ENCODE results near the gene C22orf23.

- TF ChIP-seq ESRRA (IDR thresholded peaks at IDR 0.05; ENCODE audit: borderline replicate concordance, low read length), result no peak
- no peak for TF ChIP-seq EHMT2 (IDR thresholded peaks at IDR 0.05; ENCODE audit: low read depth)
Observed at GRCh38 chr22:37942133-37942532, 11.3 kb downstream of the C22orf23 start.
